A549 (cell line): ENCODE measurements around the gene PFKFB4. TPM values are rescaled to one million over a fixed set of nuclear protein-coding genes. Genes with fewer than 3 reads are reported as not detected.

Source experiments
- ATAC-seq, 2 experiments: fragments of 200-7000 bp in 1 of 2; fragments of >200 bp in 1 of 2; cut with Nextera tagmentation in 1 of 2; cut with Tn5 transposase in 1 of 2; 3 replicates each; pipeline versions ENCODE4 v1.8.0 to v1.9.1; 2018 to 2020; ENCODE audit warnings: mild to moderate bottlenecking in 1 of 2, moderate library complexity in 1 of 2
- CTCF ChIA-PET: fragments of 300-600 bp; sonication (Branson Sonifier 250); formaldehyde crosslinking; extraction: SDS; loops from one replicate; lab custom pipeline; 2021; ENCODE audit warnings: antibody characterized with exemption, inconsistent platforms; lab: Yijun Ruan, JAX
- POLR2A ChIA-PET: fragments of 350-600 bp; formaldehyde crosslinking; extraction: SDS; loops from one replicate; lab custom pipeline; 2021; ENCODE audit warnings: antibody characterized with exemption, inconsistent platforms; lab: Yijun Ruan, JAX
- DNase-seq, 2 experiments: peaks; one replicate each; pipeline versions ENCODE4 v3.0.0 to v3.0.0-alpha.2; 2011 to 2016; ENCODE audit warnings: low read depth in 1 of 2, low spot score in 1 of 2
- FAIRE-seq: peaks from 2 replicates; lab custom pipeline; 2011; peaks lifted over from hg19 to GRCh38; lab: Jason Lieb, UNC
- H3K27ac ChIP-seq, 2 experiments: fragments of >200 bp; sonication (Bioruptor Twin); formaldehyde crosslinking; 3 replicates each; pipeline ENCODE4 v1.5.1; 2016 to 2017
- H3K4me1 ChIP-seq: fragments of >200 bp; sonication (Bioruptor Twin); formaldehyde crosslinking; 3 replicates; pipeline ENCODE4 v1.6.1; 2016
- H3K4me2 ChIP-seq: fragments of >200 bp; sonication (Bioruptor Twin); formaldehyde crosslinking; 3 replicates; pipeline ENCODE4 v1.6.1; 2016
- H3K4me3 ChIP-seq: fragments of >200 bp; sonication (Bioruptor Twin); formaldehyde crosslinking; 3 replicates; pipeline ENCODE4 v1.5.1; 2016
- H3K9me3 ChIP-seq: fragments of >200 bp; sonication (Bioruptor Twin); formaldehyde crosslinking; 3 replicates; pipeline ENCODE4 v1.6.1; 2016
- CBX8 ChIP-seq: fragments of 200-600 bp; sonication (generic); IDR thresholded peaks from 2 replicates; pipeline ENCODE4 v1.6.1; 2016
- CEBPB ChIP-seq, 2 experiments: fragments of >200 bp in 1 of 2; sonication (Bioruptor Twin) in 1 of 2; formaldehyde crosslinking in 1 of 2; IDR thresholded peaks; 2 replicates each; pipeline ENCODE4 v1.6.1; 2012 to 2016
- CHD2 ChIP-seq: fragments of 150-350 bp; IDR thresholded peaks from 2 replicates; pipeline ENCODE4 v1.6.1; 2014; ENCODE audit warnings: low read length; ENCODE audit not compliant: partially characterized antibody
- E2F6 ChIP-seq: IDR thresholded peaks from 2 replicates; pipeline ENCODE4 v1.6.1; 2012; ENCODE audit warnings: low read depth, borderline replicate concordance
- EHMT2 ChIP-seq: fragments of 200-600 bp; sonication (generic); IDR thresholded peaks from 2 replicates; pipeline ENCODE4 v1.6.1; 2016; ENCODE audit warnings: antibody characterized with exemption, low read depth, mild to moderate bottlenecking, moderate library complexity
- ELK1 ChIP-seq: fragments of 150-350 bp; IDR thresholded peaks from 2 replicates; pipeline ENCODE4 v1.6.1; 2014; ENCODE audit warnings: low read depth, mild to moderate bottlenecking, low read length
- EP300 ChIP-seq, 2 experiments: fragments of >200 bp; sonication (Bioruptor Twin); formaldehyde crosslinking; IDR thresholded peaks; 2 replicates in 1 of 2; 3 replicates in 1 of 2; pipeline ENCODE4 v1.6.1; 2016 to 2017
- FOSB ChIP-seq: fragments of 250-450 bp; sonication (Bioruptor Pico); IDR thresholded peaks from 2 replicates; pipeline ENCODE4 v1.5.0; 2020; ENCODE audit warnings: mild to moderate bottlenecking, moderate library complexity
- HOXA7 ChIP-seq: fragments of 250-450 bp; sonication (Bioruptor Pico); IDR thresholded peaks from 2 replicates; pipeline ENCODE4 v1.5.0; 2020; ENCODE audit warnings: mild to moderate bottlenecking, moderate library complexity
- JUNB ChIP-seq: fragments of >200 bp; sonication (Bioruptor Twin); formaldehyde crosslinking; IDR thresholded peaks from 2 replicates; pipeline ENCODE4 v1.6.1; 2016
- KDM1A ChIP-seq: fragments of 200-600 bp; sonication (generic); IDR thresholded peaks from 2 replicates; pipeline ENCODE4 v1.6.1; 2016; ENCODE audit warnings: low read depth, mild to moderate bottlenecking
- MAFK ChIP-seq: fragments of 450-650 bp; IDR thresholded peaks from 2 replicates; pipeline ENCODE4 v1.6.1; 2014; ENCODE audit not compliant: partially characterized antibody
- MAX ChIP-seq: IDR thresholded peaks from 2 replicates; pipeline ENCODE4 v1.6.1; 2012
- NPAS2 ChIP-seq: fragments of 250-450 bp; sonication (Bioruptor Pico); IDR thresholded peaks from 2 replicates; pipeline ENCODE4 v1.8.0; 2022; ENCODE audit warnings: mild to moderate bottlenecking, moderate library complexity, borderline replicate concordance
- NR3C1 ChIP-seq: fragments of >200 bp; sonication (Bioruptor Twin); formaldehyde crosslinking; IDR thresholded peaks from 3 replicates; pipeline ENCODE4 v1.6.1; 2017
- RAD21 ChIP-seq, 2 experiments: fragments of >200 bp in 1 of 2; sonication (Bioruptor Twin) in 1 of 2; formaldehyde crosslinking in 1 of 2; IDR thresholded peaks in 1 of 2; conservative IDR thresholded peaks in 1 of 2; 2 replicates in 1 of 2; 3 replicates in 1 of 2; pipeline ENCODE4 v1.6.1; 2012 to 2018; ENCODE audit warnings: inconsistent platforms in 1 of 2
- RARB ChIP-seq: fragments of 250-450 bp; sonication (Bioruptor Pico); IDR thresholded peaks from 2 replicates; pipeline ENCODE4 v1.8.0; 2021; ENCODE audit warnings: mild to moderate bottlenecking, moderate library complexity
- REST ChIP-seq: fragments of 200-600 bp; sonication (generic); IDR thresholded peaks from 2 replicates; pipeline ENCODE4 v1.6.1; 2016; ENCODE audit warnings: antibody characterized with exemption, mild to moderate bottlenecking, moderate library complexity
- SMC3 ChIP-seq: fragments of >200 bp; sonication (Bioruptor Twin); formaldehyde crosslinking; IDR thresholded peaks from 3 replicates; pipeline ENCODE4 v1.6.1; 2018; ENCODE audit warnings: inconsistent platforms
- ZNF302 ChIP-seq: fragments of 250-450 bp; sonication (Bioruptor Pico); IDR thresholded peaks from 2 replicates; pipeline ENCODE4 v1.9.0; 2021; ENCODE audit warnings: inconsistent platforms, mild to moderate bottlenecking, moderate library complexity
- WGBS: methylation state at CpG from one replicate; pipeline ENCODE4 v1.1.6; 2017; ENCODE audit errors: missing lambda C conversion rate; 5-methylcytosine and 5-hydroxymethylcytosine counted together
- polyA plus RNA-seq, 4 experiments: library from polyadenylated mRNA; depleted of rRNA in 3 of 4; stranded (reverse); fragments of >200 nt; fragmentation: RNase III in 1 of 4; extraction: RNeasy Plus Mini Kit Qiagen cat#74134 plus additional on column Dnase treatment in 1 of 4; gene quantifications; 2 replicates in 3 of 4; 3 replicates in 1 of 4; pipeline ENCODE4 v1.2.3, GENCODE V29; 2011 to 2017

The PFKFB4 gene
- polyA plus RNA-seq, 2 of the 4 experiments (the other 2 are of a cell fraction): 8.4 to 20.9 TPM

- no peak for TF ChIP-seq CEBPB (IDR thresholded peaks at IDR 0.05)
- TF ChIP-seq RARB (CRISPR knock-in tag): no peak
- no peak for TF ChIP-seq RAD21 (conservative IDR thresholded peaks at IDR 0.05 in 1 of 2, IDR thresholded peaks at IDR 0.05 in 1 of 2)
These were observed 40.8 kb upstream of the PFKFB4 start (continued) for GRCh38 chr3:48597408-48597800.

- H3K4me1 ChIP-seq: peaks cover 63% of the 10 kb centered on the region
- WGBS: 90% methylated on average over 8 of the region's 8 CpGs
- H3K9me3 ChIP-seq: no peaks in the 10 kb centered on the region
- H3K27ac ChIP-seq: peak overlapping the region; percentile 99 to 100
- ChIA-PET POLR2A (interaction anchor here (1.2 to 1.3 kb wide), 2 partner anchors 13 to 66 kb away, joined by 3 to 5 read pairs; partner anchors contain the start of genes CELSR3 and UQCRC1), CTCF (interaction anchor here (1.3 to 4.6 kb wide), 3 partner anchors 13 to 59 kb away, joined by 5 to 19 read pairs (median 5); partner anchors contain the start of genes SLC26A6 and UQCRC1)
- FAIRE-seq (no peak), DNase-seq (no peak), ATAC-seq (no peak)
- H3K4me2 ChIP-seq: peak overlapping the region; percentile 96
- TF ChIP-seq HOXA7: no peak
- no peak for TF ChIP-seq EHMT2
- TF ChIP-seq NPAS2 (CRISPR knock-in tag): no peak
- TF ChIP-seq ELK1: no peak
- TF ChIP-seq FOSB (CRISPR knock-in tag): no peak
- TF ChIP-seq KDM1A: no peak
- TF ChIP-seq CHD2: no peak
- TF ChIP-seq CEBPB (IDR thresholded peaks at IDR 0.05): no peak
- TF ChIP-seq, all 56 proteins: peak for 0
- H3K4me3 ChIP-seq: no peak overlapping the region
These were observed 40.2 kb upstream of the PFKFB4 start for GRCh38 chr3:48596676-48597407.

GRCh38 chr3:48596157-48596556 lies 39.6 kb upstream of the PFKFB4 start:
- TF ChIP-seq CBX8: no peak
- 0 out of 2 replicates have a peak, but pooled peaks have one; percentile 0 for TF ChIP-seq MAX
- peak; percentile 13 for FAIRE-seq
- ChIA-PET CTCF (interaction anchor here (1.3 to 4.6 kb wide), 2 partner anchors 14 to 39 kb away, joined by 5 to 19 read pairs; partner anchors contain the start of genes SLC26A6 and UQCRC1), POLR2A (interaction anchor here (1.2 to 1.3 kb wide), 2 partner anchors 13 to 67 kb away, joined by 3 to 5 read pairs; partner anchors contain the start of genes CELSR3 and UQCRC1)
- peak overlapping the region; percentile 96 for H3K4me2 ChIP-seq
- H3K4me3 ChIP-seq: no peak overlapping the region
- H3K27ac ChIP-seq: peak overlapping the region; percentile 99 to 100
- ATAC-seq: peak; percentile 12
- WGBS: 16% methylated on average over 4 of the region's 5 CpGs
- no peaks in the 10 kb centered on the region for H3K9me3 ChIP-seq
- H3K4me1 ChIP-seq: peaks cover 70% of the 10 kb centered on the region
- no peak for DNase-seq

- H3K9me3 ChIP-seq: no peaks in the 10 kb centered on the region
- POLR2A ChIA-PET: interaction anchor here (1.2 to 1.3 kb wide), 2 partner anchors 14 to 67 kb away, joined by 3 to 5 read pairs; partner anchors contain the start of genes CELSR3 and UQCRC1
- DNase-seq (peak; percentile 90 to 96), FAIRE-seq (no peak), ATAC-seq (peak; percentile 69 to 72)
- H3K27ac ChIP-seq: peak overlapping the region; percentile 99 to 100
- peak overlapping the region; percentile 84 for H3K4me3 ChIP-seq
- H3K4me1 ChIP-seq: peaks cover 75% of the 10 kb centered on the region
- WGBS: 3% methylated on average over 6 of the region's 10 CpGs
- CTCF ChIA-PET: interaction anchor here (4.6 kb wide), 1 partner anchor 39 kb away, joined by 19 read pairs; the partner anchor contains the start of gene SLC26A6
- peak overlapping the region; percentile 96 for H3K4me2 ChIP-seq
- TF ChIP-seq RAD21 (conservative IDR thresholded peaks at IDR 0.05 in 1 of 2, IDR thresholded peaks at IDR 0.05 in 1 of 2) (peak; percentile 9 to 12; a peak in 1 of 5 replicates), ZNF302 (CRISPR knock-in tag) (no peak), REST (no peak), JUNB (peak; percentile 93), NR3C1 (no peak), SMC3 (peak; percentile 3; the same call in 1 of the 3 replicates), ELK1 (no peak), CBX8 (no peak), RARB (CRISPR knock-in tag) (peak; percentile 64; the same call in 1 of the 2 replicates), EHMT2 (no peak), EP300 (IDR thresholded peaks at IDR 0.05) (peak; percentile 63 to 89; a peak in 3 of 5 replicates), E2F6 (no peak), CHD2 (peak; percentile 56), MAFK (peak; percentile 57)
These were observed 39.0 kb upstream of the PFKFB4 start for GRCh38 chr3:48595526-48596121.
